GM21381 (cell line): ENCODE data around the gene ADK.
A peak's percentile ranks its signal among the peaks of the same experiment; 100 is the strongest.
"Not testable (repeated sequence)": the region's sequence is repeated elsewhere in the genome, so short reads cannot be mapped to it uniquely, and the experiment has no call there.

Experiments
- ATAC-seq: cut with Tn5 transposase; IDR thresholded peaks from one replicate; pipeline ENCODE4 v1.9.1; 2021; ENCODE audit warnings: mild to moderate bottlenecking, moderate library complexity; ENCODE audit not compliant: unreplicated experiment

ADK gene

GRCh38 chr10:74525885-74526284, 374.9 kb downstream of the ADK start:
- ATAC-seq: no peak

- not testable (repeated sequence) for ATAC-seq
These were observed 376.6 kb downstream of the ADK start for GRCh38 chr10:74527611-74528010.

GRCh38 chr10:74529205-74529604, 378.2 kb downstream of the ADK start:
- ATAC-seq: no peak

DNA sequence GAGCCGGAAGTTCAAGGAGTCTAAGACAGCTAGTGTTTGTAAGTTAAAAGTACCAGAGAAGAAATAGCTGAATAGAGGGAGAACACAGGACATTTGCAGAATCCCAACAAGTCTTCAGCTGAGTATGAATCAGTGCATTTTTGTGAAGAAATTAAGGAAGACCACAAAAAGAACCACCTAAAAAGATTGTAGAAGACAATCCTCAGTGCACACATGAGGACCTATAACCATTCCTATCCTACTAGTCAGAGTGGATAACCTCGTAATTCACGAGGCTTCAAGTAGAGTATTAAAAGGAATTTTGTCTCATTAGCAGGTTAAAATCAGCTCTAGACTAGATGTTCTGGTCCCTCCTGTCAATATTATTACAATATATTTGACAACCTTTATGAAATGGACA, 380.0 kb downstream of the ADK start:
- ATAC-seq: no peak

DNA sequence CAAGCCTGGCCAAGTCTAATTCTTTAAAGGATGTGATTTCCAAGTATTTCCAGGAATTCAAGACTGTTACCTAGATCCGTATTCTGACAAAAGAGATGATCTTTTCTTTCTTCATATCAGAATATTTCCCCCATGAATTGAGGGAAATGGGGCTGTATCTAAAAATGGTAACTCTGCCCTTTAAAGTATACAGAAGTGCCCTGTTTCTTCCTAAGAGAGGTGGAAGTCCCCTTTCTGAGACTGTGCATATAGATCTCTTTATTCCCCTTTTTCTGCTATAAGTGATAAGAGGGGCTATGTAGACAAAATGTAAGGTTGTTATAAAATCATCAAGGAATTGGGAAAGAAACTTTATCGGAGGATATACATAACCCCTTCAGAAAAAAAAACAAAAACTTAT, 388.3 kb downstream of the ADK start:
- no peak for ATAC-seq

GRCh38 chr10:74541375-74541774, 390.4 kb downstream of the ADK start:
- no peak for ATAC-seq

DNA sequence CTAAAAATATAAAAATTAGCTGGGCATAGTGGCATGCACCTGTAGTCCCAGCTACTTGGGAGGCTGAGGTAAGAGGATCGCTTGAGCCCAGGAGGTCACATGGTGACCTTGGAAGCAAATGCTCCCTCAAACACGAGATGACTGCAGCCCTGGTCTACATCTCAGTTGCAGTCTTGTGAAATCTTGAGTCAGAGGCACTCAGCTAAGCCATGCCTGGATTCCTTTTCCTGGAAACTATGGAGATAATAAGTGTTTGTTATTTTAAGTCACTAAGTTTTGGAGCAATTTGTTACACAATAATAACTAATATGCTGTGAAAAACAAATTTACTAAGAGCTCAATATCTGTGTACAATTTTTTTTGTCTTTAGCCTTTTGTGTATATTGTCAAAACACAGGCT, 391.1 kb downstream of the ADK start:
- no peak for ATAC-seq

DNA sequence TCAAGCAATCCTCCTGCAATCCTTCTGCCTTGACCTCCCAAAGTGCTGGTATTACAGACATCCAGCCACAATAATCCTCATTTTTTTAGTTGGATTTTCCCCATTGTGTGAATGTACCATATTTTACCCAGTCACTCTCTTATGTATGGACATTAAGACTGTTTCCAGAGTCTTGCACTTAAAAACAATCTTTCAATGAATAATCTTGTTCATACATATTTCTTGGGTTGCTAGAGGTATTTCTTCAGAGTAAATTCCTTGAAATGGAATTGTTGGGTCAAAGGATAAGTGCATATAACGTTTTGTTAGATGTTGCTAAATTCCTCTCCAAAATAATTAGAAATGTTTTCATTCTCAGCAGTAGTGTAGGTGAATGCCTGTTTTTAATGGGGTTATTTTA, 392.3 kb downstream of the ADK start:
- ATAC-seq: no peak

DNA sequence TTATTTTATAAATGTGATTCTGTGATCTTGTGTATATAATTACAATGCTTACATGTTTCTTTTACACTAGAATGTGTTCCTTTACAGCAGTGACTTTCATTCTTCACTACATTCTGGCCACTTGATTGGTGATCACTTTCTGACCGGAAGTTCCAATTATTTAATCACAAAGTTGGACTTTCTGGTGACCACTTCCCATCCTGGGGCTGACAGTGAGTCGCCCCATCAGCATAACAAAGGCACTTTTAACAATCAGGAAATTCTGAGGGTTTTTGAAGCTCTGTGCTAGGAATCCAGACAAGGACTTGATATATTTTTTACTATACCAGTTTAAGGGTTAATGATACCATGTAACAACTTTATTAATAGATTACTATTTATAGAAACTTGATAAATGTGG, 393.1 kb downstream of the ADK start:
- ATAC-seq: no peak

GRCh38 chr10:74548676-74549075, 397.7 kb downstream of the ADK start:
- ATAC-seq: no peak

GRCh38 chr10:74556072-74556705, 405.2 kb downstream of the ADK start:
- ATAC-seq: no peak

GRCh38 chr10:74557098-74557497, 406.1 kb downstream of the ADK start:
- no peak for ATAC-seq

GRCh38 chr10:74558403-74558802, 407.4 kb downstream of the ADK start:
- ATAC-seq: no peak

DNA sequence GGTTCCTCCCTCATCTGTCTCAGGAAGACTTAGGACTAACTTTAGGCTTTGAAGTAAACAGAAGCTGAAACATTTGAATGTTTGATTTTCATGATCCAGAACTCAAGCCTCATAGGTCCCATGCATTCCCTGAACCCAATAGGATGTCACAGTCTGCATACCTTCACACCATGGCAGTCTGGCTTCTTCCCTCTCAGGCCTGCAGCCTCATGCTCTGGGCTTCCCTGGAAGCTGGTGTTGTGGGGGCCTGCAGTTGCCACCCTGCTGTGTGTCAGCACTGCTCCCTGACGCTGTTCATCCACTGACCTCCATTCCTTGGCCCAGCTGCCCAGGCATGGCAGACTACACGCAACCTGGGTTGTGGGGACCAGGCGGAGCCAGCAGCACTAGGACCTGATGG, 407.9 kb downstream of the ADK start:
- ATAC-seq: no peak

GRCh38 chr10:74568896-74569295, 417.9 kb downstream of the ADK start:
- ATAC-seq: not testable (repeated sequence)

DNA sequence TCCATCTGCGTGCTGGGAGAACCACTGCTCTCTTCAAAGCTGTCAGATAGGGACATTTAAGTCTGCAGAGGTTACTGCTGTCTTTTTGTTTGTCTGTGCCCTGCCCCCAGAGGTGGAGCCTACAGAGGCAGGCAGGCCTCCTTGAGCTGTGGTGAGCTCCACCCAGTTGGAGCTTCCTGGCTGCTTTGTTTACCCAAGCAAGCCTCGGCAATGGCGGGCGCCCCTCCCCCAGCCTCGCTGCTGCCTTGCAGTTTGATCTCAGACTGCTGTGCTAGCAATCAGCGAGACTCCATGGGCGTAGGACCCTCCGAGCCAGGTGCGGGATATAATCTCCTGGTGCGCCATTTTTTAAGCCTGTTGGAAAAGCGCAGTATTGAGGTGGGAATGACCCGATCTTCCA, 422.5 kb downstream of the ADK start:
- ATAC-seq: not testable (repeated sequence)

GRCh38 chr10:74575191-74575720, 424.2 kb downstream of the ADK start:
- no peak for ATAC-seq

- ATAC-seq: no peak
These were observed 424.9 kb downstream of the ADK start for GRCh38 chr10:74575912-74576311.

- ATAC-seq: no peak
These were observed 425.6 kb downstream of the ADK start for GRCh38 chr10:74576586-74576985.

GRCh38 chr10:74580438-74580837, 429.4 kb downstream of the ADK start:
- not testable (repeated sequence) for ATAC-seq

- ATAC-seq: no peak
These were observed 431.5 kb downstream of the ADK start for GRCh38 chr10:74582566-74582965.

DNA sequence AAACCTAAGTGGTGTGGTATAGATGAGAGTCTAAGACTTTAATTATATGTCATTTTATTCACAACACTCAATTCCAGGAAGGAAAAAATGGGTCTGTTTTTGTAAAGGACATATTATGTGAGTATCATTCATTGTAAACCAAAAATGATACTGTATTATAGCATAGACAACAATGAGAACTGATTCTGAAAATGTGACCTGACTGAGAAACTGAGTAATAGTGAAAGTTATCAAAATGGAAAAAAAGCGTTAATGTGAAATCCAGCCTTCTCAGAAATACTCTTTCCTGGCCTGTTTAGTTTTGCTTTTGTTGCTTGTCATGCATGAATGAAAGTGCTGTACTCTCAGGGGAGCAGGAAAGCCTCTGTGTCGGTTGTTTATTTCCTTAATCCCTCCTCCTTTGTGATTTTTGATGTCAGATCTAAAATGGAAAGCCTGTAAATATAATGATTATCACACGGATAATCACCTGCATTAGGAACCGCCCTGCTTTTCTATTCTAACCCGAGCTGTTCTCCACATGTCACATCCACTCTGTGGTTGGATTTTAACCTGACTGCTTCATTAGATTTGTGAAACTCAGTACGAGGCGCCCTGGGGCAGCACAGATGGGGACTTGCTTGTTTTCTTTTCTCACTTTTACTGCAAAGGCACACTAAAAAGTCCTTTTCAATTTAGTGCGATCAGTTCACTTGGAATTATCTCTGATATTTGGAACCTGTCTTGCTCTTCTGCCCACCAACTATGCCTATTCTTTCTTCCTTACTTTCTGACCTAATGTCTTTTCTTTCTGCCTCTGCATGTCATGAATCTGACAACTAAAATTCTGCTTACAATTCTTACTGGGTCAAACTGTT, 434.4 kb downstream of the ADK start:
- peak; percentile 78 for ATAC-seq
